Measurements from ENCODE around the gene CLIC4.
"Not testable (repeated sequence)": the region's sequence is repeated elsewhere in the genome, so short reads cannot be mapped to it uniquely, and the experiment has no call there.

Gene CLIC4

DNA sequence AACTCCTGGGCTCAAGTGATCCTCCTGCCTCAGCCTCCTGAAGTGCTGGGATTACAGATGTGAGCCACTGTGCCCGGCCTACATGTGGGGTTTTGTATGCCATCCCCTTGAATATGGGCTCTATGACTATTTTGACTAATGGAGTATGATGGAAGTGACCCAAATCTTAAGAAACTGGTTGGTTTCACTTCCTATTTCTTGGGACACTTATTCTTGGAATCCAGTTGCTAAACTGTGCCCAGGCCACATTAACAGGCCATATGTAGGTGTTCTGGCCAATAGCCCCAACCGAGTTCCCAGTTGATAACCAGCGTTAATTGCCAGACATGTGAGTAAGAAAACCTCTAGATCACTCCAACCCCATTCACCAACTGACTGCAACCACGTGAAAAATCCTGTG, 36.3 kb upstream of the CLIC4 start:
- DNase-seq (ENCODE audit: low read depth in 1 of 2, low spot score in 1 of 2): no peak
- in situ Hi-C loops (cut with HindIII; ENCODE audit: low pct_unique_long_range_greater_than_20kb, low sequenced_read_pairs): no loop called here
- no peak for TF ChIP-seq JUND (IDR thresholded peaks at IDR 0.05; ENCODE audit: low read depth)

DNA sequence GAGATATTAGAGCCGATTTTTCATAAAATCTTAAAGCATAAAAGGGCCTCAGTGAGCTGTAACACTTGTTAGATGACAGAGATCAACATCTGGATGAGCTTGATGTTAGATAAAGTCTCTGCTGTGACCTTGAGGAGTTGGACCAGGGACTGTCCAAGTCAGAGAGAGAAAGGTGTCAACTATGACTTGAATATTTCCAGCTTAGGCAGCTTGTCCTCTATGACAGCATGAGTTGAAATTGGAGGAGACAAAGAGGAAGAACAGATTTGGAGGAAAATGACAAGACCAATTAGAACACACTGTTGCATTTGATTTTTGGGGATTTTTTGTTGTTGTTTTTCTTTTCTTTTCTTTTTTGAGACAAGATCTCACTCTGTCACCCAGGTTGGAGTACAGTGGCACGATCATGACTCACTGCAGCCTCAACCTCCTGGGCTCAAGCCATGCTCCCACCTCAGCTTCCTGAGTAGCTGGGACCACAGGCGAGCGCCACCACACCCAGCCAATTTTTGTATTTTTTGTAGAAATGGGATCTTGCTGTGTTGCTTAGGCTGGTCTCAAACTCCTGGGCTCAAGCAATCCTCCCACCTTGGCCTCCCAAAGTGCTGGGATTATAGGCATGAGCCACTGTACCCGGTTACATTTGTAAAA, 35.3 kb upstream of the CLIC4 start:
- in situ Hi-C loops (cut with HindIII; ENCODE audit: low pct_unique_long_range_greater_than_20kb, low sequenced_read_pairs): no loop called here
- TF ChIP-seq JUND (IDR thresholded peaks at IDR 0.05; ENCODE audit: low read depth): no peak
- DNase-seq (ENCODE audit: low read depth in 1 of 2, low spot score in 1 of 2): no peak

DNA sequence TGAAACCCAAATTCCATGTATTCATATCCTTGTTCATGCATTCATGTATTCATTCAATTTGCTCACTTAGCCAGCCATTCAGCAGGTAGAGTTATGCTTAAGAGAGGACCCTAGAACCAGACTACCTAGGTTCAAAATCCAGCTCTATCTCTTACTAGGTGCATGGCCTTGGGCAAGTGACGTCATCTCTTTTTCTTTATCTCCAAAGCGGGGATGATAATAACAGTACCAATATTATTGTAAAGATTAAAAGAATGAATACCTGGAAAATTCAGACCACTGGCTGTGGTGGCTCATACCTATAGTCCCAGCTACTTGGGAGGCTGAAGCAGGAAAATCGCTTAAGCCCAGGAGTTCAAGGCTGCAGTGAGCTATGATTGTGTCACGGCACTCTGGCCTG, 33.9 kb upstream of the CLIC4 start:
- no peak for TF ChIP-seq JUND (IDR thresholded peaks at IDR 0.05; ENCODE audit: low read depth)
- in situ Hi-C loops (cut with HindIII; ENCODE audit: low pct_unique_long_range_greater_than_20kb, low sequenced_read_pairs): no loop called here
- DNase-seq (ENCODE audit: low read depth in 1 of 2, low spot score in 1 of 2): no peak

DNA sequence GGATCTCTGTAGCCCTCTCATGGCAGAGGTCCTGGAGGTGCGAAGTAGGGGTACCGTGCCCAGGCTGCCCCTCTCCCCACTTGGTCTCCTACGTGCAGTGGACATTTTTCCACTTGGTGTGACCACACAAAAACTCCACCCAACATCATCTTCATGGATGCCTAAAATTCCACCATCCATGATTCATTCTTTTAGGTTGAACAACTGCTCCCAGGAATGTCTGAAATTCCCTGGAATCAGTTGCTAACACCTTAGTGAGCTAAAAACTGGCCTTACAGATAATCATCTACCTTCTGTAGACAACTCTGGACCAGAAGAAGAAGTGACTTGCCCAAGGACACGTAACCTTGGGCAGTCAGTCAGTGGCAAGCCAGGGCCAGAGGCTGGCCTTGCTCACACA, 32.1 kb upstream of the CLIC4 start:
- TF ChIP-seq JUND (IDR thresholded peaks at IDR 0.05; ENCODE audit: low read depth): no peak
- in situ Hi-C loops (cut with HindIII; ENCODE audit: low pct_unique_long_range_greater_than_20kb, low sequenced_read_pairs): no loop called here
- DNase-seq (ENCODE audit: low read depth in 1 of 2, low spot score in 1 of 2): no peak

DNA sequence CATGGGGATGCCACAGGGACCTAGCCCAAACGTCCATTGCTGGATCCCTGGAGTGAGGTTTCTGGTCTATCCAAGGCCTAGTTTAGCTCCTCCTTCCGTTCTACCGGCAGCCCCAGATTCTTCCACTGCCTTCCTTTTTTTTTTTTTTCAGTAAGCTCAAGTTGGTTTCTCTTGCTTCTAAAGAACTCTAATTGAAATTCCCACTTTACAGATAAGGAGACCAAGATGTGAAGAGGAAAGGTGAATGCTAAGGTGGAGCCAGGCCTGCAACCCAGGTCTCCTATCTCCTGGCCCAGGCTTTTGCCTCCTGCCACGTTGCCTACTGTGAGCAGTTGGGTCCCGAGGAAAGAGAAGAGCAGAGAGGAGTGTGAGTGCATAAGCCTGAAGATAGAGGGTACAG, 31.5 kb upstream of the CLIC4 start:
- in situ Hi-C loops (cut with HindIII; ENCODE audit: low pct_unique_long_range_greater_than_20kb, low sequenced_read_pairs): no loop called here
- DNase-seq (ENCODE audit: low read depth in 1 of 2, low spot score in 1 of 2): no peak
- no peak for TF ChIP-seq JUND (IDR thresholded peaks at IDR 0.05; ENCODE audit: low read depth)

DNA sequence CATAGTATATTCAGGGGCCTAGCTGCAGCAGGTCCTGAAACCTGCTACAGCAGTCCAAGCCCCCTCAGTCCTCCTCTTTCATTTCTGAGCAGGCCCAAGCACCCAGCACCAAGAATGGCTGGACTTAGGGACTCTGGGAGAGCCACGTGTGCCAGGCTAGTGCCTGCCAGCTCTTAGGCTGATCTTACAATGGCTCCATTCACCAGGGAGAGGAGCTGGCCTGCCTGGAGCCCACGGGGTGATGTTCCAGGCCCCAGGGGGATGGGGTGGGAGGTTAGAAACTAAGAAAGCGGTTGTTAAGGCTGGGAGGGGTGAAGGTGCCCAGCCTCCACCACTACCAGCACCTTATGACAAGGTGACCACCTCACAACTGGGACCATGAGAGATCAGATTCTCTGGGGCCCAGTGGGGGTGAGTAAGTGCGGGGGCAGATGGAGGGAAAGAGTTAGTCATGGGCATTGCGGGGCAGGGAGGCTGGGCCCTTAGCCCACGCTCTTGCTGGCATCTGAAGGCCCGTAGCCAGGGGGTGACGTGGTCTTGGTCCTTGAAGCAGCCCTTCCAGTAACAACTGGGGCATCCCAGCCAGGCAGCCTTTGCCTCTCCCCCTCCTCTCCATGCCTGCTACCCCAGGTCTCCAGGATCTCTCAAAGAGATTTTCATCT, 30.3 kb upstream of the CLIC4 start:
- no peak for DNase-seq (ENCODE audit: low read depth in 1 of 2, low spot score in 1 of 2)
- TF ChIP-seq JUND (IDR thresholded peaks at IDR 0.05; ENCODE audit: low read depth): no peak
- in situ Hi-C loops (cut with HindIII; ENCODE audit: low pct_unique_long_range_greater_than_20kb, low sequenced_read_pairs): no loop called here

DNA sequence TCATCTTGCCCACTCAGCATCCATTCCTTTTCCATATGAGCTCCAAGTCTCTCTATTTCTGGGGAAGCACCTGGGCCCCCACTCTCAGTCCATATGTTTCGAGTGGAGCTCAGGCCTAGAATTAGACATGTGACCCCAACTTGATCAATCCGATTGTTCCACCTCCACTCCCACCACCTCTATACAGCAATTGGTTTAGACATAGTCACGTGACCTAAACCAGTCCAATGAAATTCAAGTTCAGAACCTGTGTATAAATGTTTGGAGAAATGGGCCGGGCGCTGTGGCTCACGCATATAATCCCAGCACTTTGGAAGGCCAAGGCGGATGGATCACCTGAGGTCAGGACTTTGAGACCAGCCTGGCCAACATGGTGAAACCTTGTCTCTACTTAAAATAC, 29.6 kb upstream of the CLIC4 start:
- in situ Hi-C loops (cut with HindIII; ENCODE audit: low pct_unique_long_range_greater_than_20kb, low sequenced_read_pairs): no loop called here
- no peak for DNase-seq (ENCODE audit: low read depth in 1 of 2, low spot score in 1 of 2)
- no peak for TF ChIP-seq JUND (IDR thresholded peaks at IDR 0.05; ENCODE audit: low read depth)

DNA sequence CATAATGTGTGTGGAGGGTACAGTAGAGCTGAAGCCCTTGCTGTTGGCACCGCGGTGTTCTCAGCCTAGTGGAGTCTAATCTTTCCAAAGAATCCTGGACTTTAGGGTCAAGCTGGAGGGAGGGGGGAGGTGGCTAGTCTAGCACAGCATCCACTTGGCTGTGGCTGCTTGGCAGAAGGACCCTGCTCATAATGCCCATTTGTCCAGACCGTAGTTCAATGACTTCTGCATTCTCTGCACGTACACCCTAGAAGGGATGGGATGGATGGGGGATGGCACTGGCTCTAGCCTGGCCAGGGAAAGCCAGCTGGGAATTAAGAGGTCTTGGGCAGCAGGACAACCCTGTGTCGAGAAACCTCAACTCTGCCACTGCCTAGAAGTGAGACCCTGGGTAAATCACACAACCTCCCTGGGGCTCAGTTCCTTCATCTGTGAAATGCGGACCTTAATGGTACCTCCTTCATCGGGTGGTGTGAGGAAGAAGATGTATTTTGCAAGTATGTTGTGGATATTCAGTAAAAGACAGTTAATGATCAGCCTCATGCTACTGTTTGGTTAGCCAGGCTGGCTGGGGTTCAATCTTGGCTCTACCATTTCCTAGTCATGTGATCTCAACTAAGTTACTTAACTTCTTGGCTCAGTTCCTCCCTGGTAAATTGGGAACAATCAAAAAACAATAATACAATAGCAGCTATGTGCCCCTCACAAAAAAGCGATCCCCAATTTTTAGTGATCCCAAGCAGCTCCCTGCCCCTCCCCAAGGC, 27.2 kb upstream of the CLIC4 start:
- no peak for TF ChIP-seq JUND (IDR thresholded peaks at IDR 0.05; ENCODE audit: low read depth)
- in situ Hi-C loops (cut with HindIII; ENCODE audit: low pct_unique_long_range_greater_than_20kb, low sequenced_read_pairs): no loop called here

DNA sequence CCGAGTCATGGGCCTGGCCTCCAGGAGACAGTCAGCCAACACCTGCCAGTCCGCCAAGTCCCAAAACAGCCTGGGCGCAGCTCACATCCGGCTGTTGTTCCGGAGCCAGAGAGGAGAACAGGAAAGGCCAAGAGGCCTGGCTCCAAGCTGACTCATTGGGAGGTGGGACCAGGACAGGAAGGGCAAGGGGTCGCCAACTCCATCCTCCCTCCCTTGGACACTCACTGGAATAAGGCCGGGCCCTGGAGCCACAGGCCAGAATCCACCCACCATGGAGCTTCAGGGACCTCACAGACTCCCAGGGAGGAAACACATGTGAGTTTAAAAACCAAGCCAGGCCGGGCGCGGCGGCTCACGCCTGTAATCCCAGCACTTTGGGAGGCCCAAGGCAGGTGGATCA, 25.1 kb upstream of the CLIC4 start:
- no peak for DNase-seq (ENCODE audit: low read depth in 1 of 2, low spot score in 1 of 2)
- TF ChIP-seq JUND (IDR thresholded peaks at IDR 0.05; ENCODE audit: low read depth): no peak
- in situ Hi-C loops (cut with HindIII; ENCODE audit: low pct_unique_long_range_greater_than_20kb, low sequenced_read_pairs): no loop called here

More for the DNA sequence above, 27.2 kb upstream of the CLIC4 start:
- no peak for DNase-seq (ENCODE audit: low read depth in 1 of 2, low spot score in 1 of 2)

DNA sequence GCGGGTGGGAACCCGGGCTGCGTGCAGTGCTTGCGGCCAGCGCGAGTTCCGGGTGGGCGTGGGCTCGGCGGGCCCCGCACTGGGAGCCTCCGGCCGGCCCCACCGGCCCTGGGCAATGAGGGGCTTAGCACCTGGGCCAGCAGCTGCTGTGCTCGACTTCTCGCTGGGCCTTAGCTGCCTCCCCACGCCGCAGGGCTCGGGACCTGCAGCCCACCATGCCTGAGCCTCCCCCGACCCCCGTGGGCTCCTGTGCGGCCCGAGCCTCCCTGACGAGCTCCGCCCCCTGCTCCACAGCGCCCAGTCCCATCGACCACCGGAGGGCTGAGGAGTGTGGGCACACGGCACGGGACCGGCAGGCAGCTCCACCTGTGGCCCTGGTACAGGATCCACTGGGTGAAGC, 23.7 kb upstream of the CLIC4 start:
- in situ Hi-C loops (cut with HindIII; ENCODE audit: low pct_unique_long_range_greater_than_20kb, low sequenced_read_pairs): no loop called here
- no peak for DNase-seq (ENCODE audit: low read depth in 1 of 2, low spot score in 1 of 2)

DNA sequence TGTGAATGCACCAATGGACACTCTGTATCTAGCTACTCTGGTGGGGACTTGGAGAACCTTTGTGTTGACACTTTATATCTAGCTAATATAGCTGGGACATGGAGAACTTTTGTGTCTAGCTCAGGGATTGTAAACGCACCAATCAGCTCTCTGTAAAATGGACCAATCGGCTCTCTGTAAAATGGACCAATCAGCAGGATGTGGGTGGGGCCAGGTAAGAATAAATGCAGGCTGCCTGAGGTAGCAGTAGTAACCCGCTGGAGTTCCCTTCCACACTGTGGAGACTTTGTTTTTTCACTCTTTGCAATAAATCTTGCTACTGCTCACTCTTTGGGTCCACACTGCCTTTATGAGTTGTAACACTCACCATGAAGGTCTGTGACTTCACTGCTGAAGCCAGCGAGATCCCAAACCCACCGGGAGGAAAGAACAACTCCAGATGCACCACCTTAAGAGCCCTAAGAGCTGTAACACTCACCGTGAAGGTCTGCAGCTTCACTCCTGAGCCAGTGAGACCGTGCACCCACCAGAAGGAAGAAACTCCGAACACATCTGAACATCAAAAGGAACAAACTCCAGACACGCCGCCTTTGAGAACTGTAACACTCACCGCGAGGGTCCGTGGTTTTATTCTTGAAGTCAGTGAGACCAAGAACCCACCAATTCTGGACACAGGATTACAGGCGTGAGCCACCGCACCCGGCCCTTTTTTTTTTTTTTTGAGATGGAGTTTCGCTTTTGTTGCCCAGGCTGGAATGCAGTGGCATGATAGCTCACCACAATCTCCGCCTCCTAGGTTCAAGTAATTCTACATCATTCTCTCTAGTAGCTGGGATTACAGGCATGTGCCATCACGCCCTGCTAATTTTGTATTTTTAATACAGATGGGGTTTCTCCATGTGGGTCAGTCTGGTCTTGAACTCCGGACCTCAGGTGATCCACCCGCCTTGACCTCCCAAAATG, 22.9 kb upstream of the CLIC4 start:
- DNase-seq (ENCODE audit: low read depth in 1 of 2, low spot score in 1 of 2); in situ Hi-C loops (cut with HindIII; ENCODE audit: low pct_unique_long_range_greater_than_20kb, low sequenced_read_pairs): not testable (repeated sequence)

More for the DNA sequence above, 23.7 kb upstream of the CLIC4 start:
- no peak for TF ChIP-seq JUND (IDR thresholded peaks at IDR 0.05; ENCODE audit: low read depth)
